Islet of Langerhans (tissue), 1 donor: ENCODE data around the gene KLF14.
"Not testable (repeated sequence)": the region's sequence is repeated elsewhere in the genome, so short reads cannot be mapped to it uniquely, and the experiment has no call there.

ENCODE experiments used
- FAIRE-seq: peaks from one replicate; lab custom pipeline; 2011; peaks lifted over from hg19 to GRCh38; lab: Jason Lieb, UNC

KLF14 gene

DNA sequence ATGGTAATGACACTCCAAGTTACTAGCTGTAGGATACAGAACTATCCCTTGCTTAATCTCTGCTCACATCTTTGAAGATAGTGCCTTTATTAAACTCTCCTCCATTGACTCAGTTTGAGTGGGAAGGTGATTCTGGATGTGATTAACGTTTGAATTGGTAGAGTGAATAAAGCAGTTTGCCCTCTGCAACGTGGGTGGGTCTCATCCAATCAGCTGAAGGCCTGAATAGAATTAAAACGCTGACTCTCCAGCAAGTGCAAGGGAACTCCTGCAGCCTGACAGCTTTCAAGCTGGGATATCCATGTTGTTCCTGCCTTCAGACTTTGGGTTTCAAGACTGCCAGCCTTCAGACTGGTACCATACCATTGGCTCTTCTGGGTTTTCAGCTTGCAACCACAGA is 21.6 kb downstream of the KLF14 start:
- FAIRE-seq: no peak

GRCh38 chr7:130708766-130709165 is 25.2 kb downstream of the KLF14 start:
- FAIRE-seq: no peak

DNA sequence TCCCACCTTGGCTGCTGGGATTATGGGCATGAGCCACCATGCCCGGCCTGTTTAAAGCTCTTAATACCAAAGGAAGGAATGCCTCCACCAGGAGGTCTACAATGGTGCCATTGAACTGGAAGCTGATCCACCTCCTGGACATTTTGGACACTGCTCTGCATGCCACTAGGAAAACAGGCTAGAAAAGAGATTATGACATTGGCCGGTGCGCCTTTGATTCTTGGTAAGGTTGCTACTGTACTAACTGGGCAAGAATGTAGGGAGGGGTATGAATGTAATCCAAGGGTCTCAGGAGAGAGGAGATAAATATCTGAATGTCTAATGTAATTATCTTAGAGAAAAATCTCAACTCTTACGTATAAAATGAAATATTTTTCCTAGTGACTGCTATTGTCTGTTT is 26.0 kb downstream of the KLF14 start:
- no peak for FAIRE-seq

DNA sequence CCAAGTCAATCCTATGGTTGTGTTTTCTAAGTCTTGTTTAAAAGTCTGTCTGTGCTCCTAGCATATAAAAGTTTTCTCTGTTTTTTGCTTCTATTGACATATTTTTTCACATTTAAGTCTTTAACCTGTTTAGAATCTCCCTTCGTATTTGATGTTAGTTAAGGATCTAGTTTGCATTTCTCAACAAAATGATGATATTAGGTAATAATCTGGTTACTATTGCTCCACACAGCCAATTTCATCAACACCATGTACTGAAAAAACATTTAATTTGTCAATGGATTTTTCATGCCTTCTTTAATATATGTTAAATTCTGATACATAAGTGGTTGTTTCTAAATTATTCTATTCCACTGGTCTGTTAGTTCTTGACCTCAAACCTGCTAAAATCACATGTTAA is 30.2 kb downstream of the KLF14 start:
- FAIRE-seq: no peak

- no peak for FAIRE-seq
Measured at GRCh38 chr7:130701650-130702049, 32.4 kb downstream of the KLF14 start.

DNA sequence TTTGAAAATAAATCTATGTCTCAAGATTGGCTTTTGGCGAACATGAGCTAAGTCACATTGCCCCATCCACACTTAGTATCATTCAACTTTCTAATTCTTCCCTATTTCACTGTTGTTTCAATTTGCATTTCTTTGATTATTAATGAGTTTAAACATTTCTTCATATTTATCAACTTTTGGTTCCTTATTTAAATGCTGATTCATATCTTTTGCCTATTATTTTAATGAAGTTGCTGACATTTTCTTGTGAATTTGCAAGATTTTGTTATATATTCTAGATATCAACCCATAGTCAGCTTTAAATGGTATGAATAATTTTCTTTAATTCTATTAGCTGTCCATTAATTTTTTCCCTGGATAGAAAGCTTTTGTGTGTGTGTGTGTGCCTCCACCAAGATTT is 33.2 kb downstream of the KLF14 start:
- no peak for FAIRE-seq

DNA sequence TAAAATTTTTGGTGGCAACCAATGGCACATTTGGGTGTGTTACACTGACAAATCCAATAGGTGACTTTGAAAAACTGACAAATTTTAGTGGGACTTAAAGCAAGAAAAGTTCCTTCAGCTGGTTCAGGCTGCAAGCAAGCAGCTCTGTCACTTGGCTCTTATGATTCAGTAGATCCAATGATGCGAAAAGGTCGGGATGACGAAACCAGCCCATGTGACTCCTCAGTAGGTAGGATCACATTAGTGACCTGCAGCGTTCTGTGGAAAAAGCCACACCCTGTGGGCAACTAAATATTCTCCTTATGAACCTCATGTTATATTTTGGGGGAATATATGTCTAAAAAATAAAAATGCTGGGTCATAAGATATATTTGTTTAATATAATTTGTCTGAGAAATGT is 34.3 kb downstream of the KLF14 start:
- no peak for FAIRE-seq

DNA sequence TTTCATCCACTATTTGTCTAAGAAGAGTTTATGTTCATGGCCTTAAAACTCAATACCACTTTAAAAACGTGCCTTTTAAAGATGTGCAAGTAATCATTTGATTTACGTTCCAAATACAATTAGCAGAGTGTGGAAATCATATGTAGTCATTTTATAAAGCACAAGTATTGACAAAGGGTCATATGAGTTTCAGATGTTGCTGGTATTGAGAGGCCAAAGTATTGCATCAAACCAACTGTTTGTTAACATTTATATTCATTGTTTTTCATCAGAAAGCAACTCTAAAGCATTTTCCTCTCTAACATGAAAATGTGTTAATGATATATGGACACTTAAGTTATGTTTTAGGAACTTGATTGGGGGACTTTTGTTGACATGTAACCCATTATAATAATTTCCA is 36.2 kb downstream of the KLF14 start:
- FAIRE-seq: no peak

DNA sequence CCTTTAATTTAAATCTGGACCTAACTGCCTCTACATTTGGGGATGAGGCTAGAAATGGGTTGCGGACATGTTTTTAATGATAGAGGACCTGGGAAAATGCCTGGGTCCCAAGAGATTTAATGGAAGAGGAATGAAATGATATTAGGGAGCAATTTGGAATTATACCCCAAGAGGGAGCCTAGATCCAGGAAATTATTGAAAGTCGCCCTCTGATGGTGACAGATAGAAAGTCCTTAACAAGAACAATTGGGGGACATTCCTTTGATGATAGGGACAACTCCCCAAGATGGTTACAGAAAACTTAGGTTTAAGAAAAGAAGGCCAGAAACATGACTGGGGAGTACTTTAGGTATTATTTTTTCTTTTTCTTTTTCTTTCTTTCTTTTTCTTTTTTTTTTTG is 38.2 kb downstream of the KLF14 start:
- peak; percentile 66 for FAIRE-seq

DNA sequence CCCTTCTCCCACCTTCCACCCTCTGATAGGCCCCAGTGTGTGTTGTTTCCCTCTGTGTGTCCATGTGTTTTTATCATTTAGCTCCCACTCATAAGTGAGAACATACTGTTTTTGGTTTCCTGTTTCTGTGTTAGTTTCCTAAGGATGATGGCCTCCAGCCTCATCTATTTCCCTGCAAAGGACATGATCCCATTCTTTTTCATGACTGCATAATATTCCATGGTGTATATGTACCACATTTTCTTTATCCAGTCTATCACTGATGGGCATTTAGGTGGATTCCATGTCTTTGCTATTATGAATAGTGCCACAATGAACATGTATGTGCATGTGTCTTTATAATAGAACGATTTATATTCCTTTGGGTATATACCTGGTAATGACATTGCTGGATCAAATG is 41.6 kb downstream of the KLF14 start:
- not testable (repeated sequence) for FAIRE-seq

DNA sequence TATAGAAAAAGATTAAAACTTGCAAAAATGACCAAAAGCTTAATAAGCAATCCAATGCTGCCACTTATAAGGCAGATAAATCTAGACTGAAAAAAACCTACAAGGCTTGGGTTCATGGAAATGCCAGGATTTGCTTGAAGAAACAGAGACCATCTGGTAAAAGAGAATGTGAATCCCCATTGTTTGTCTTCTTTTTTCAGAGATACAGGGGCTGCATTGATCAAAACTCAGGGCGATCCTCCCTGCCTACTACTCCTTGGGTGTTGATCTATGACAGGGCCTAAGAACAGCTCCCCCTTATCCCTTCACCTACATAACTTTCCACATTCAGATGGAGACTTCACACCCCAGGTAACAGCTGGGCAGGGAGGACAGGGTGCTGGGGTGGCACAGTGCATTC is 44.3 kb downstream of the KLF14 start:
- FAIRE-seq: no peak

DNA sequence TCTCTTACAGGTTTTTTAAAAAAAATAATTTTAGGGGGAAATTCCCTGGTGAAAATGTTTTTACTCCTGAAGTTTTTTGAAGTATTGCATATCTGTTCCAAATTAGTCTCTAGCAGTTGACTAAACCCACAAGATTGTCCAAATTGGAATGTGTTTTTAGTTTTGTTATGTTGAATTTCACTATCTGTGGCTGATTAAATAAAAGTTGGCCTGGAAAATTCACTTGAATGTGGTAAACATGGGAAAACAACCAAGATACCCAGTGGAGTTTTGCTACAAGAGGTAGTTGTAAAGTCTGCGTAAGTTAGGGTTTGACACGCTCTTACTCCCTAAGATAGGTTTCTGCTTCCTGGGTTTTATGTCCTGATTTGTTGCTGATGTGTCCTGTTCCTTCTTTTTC is 51.0 kb downstream of the KLF14 start:
- FAIRE-seq: no peak
